Esophagus (tissue), 2 donors: Measurements from ENCODE around the gene ARHGAP29. TPM values are rescaled to one million over a fixed set of nuclear protein-coding genes. Genes with fewer than 3 reads are reported as not detected.

Source experiments
- polyA plus RNA-seq, 2 donors: library from polyadenylated mRNA; stranded (reverse); fragments of 200-250 nt; gene quantifications; one replicate each; pipeline ENCODE4 v1.2.3, GENCODE V29; 2013
- donor health status: healthy with polysubstance abuse.
- donor health status: Bipolar disorder and iron deficiency.

ARHGAP29 gene
- polyA plus RNA-seq, 2 donors, result 2.7 to 2.8 TPM

Other genes with a start within 250 kb of the ARHGAP29 start
- gene ABCA4, start 116.4 kb downstream of the ARHGAP29 start, polyA plus RNA-seq, result under 1 TPM; 0.04 to 0.07 TPM
- gene ABCD3, start 180.8 kb upstream of the ARHGAP29 start, polyA plus RNA-seq, result 10 to 100 TPM; 12.6 to 17.7 TPM